ENCODE measurements around the gene FASTK.

Gene FASTK

DNA sequence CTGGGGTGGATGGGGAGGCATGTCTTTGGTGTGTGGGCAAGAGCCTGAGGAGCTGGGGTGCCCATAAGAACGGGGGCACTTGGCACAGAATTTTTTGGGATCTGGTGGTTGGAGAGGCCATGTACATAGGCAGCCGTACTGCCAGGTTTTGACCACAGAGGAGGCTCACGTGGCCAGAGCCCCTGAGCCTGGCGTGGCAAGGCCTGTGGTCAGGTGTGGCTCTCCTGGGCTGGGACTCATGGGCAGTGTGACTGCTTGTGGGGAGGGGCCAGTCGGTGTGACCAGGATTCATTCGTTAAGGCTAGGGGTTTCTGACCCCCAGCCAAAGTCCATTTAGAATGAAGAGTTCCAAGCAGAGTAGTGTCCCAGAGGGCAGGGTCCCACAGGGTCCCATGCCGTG lies 43.9 kb upstream of the FASTK start:
- Histone ChIP-seq H3K36me3 (ENCODE audit: insufficient read depth, low read length) (0 out of 2 replicates have a peak, but pooled peaks cover 5% of the 10 kb centered on the region), H3K27ac (ENCODE audit: low read depth, low read length) (no peak overlapping the region), H3K79me2 (ENCODE audit: control insufficient read depth, insufficient read depth, low read length, unreplicated experiment) (no peaks in the 10 kb centered on the region), H3K27me3 (ENCODE audit: insufficient read depth, low read length) (no peaks in the 10 kb centered on the region), H2AFZ (ENCODE audit: low read length, unreplicated experiment) (no peak overlapping the region), H3K4me1 (ENCODE audit: control insufficient read depth, insufficient read depth, low read length, unreplicated experiment) (no peaks in the 10 kb centered on the region), H3K4me3 (ENCODE audit: low read depth, low read length) (no peak overlapping the region)

DNA sequence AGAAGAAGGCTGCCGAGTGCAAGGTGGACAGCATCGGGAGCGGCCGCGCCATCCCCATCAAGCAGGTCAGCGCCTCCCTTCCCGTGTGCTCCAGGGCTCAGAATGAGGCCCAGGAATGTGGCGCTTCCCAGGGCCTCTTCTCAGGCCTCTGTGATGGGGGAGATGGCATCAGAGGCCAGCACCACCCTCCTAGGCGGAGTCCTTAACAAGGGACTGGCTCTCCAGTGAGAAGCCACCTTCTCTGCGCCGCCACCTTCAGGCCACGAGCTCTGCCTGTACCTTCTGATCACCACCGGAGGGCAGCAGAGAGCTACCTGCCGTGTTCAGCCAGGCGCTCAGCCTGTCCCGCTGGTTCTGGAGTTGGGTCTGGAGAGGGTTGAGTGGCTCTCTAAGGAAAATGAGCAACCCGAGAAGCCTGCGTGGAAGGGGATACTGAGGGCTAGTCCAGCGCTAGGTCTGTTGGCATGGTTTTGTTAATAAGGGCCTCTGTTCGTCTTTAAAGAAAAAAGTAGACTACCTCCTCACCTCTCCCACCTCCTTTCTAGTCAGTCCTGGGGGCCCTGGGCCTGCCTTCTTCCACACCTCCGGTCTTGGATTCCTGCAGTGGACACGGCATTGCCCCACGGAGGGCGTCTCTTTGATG lies 43.3 kb upstream of the FASTK start:
- H3K4me3 ChIP-seq (ENCODE audit: low read depth, low read length) = no peak overlapping the region
- H3K4me1 ChIP-seq (ENCODE audit: control insufficient read depth, insufficient read depth, low read length, unreplicated experiment) = no peaks in the 10 kb centered on the region
- no peaks in the 10 kb centered on the region for H3K79me2 ChIP-seq (ENCODE audit: control insufficient read depth, insufficient read depth, low read length, unreplicated experiment)
- H2AFZ ChIP-seq (ENCODE audit: low read length, unreplicated experiment) = no peak overlapping the region
- no peaks in the 10 kb centered on the region for H3K27me3 ChIP-seq (ENCODE audit: insufficient read depth, low read length)
- H3K27ac ChIP-seq (ENCODE audit: low read depth, low read length) = no peak overlapping the region
- H3K36me3 ChIP-seq (ENCODE audit: insufficient read depth, low read length) = 0 out of 2 replicates have a peak, but pooled peaks cover 5% of the 10 kb centered on the region

DNA sequence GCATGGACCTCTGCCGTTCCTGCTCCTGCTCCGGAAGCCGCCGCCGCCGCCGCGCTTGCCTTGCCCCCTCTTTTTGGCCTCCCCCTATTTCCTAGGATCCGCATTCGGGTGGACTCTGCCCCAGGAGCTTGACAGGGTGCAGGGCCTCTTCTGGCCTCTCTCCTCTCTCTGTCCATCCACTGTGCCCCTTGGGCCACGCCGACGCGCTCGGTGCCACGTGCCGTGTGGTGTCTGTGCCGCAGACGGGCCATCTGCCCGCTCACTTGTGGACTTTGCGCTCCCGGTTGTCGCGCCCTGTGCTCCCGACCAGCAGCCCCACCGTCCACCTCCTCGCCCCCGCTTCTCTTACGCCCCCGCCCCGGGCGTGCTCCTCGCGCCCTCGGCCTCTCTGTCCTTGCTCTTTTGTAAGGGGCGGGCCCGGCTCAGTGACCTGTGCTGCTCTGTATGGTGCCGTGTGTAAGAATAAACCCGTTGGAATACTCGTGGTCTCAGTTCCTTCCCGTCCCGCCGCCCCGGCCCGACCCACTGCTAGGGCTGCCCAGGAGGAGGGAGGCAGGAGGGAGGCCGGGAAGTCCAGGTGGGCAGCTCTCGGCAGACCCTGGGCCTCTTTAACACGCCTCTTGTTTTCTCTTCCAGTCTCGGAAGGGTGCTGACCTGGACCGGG lies 42.7 kb upstream of the FASTK start:
- Histone ChIP-seq H3K27me3 (ENCODE audit: insufficient read depth, low read length) (no peaks in the 10 kb centered on the region), H3K79me2 (ENCODE audit: control insufficient read depth, insufficient read depth, low read length, unreplicated experiment) (no peaks in the 10 kb centered on the region), H3K4me3 (ENCODE audit: low read depth, low read length) (no peak overlapping the region), H3K4me1 (ENCODE audit: control insufficient read depth, insufficient read depth, low read length, unreplicated experiment) (no peaks in the 10 kb centered on the region), H2AFZ (ENCODE audit: low read length, unreplicated experiment) (no peak overlapping the region), H3K36me3 (ENCODE audit: insufficient read depth, low read length) (0 out of 2 replicates have a peak, but pooled peaks cover 5% of the 10 kb centered on the region), H3K27ac (ENCODE audit: low read depth, low read length) (no peak overlapping the region)

DNA sequence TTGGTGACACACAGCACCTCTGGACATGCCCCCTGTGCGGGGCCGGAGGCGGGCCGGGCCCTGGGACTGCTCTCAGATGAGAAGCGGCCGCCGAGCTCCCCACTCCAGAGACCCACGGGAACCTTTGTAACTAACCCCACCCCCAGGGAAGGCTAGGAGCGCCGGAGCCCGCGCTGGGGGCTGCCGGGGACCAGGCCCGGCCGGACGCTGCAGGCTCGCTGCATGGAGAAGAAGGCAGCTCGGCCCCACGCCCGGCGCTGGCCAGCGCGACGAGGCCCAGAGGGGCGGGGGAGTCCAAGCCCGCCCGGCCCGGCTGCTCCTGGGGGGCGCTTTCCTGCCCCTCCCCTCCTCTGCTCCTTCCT lies 42.2 kb upstream of the FASTK start:
- Histone ChIP-seq H3K27me3 (ENCODE audit: insufficient read depth, low read length) (no peaks in the 10 kb centered on the region), H3K4me3 (ENCODE audit: low read depth, low read length) (no peak overlapping the region), H3K79me2 (ENCODE audit: control insufficient read depth, insufficient read depth, low read length, unreplicated experiment) (no peaks in the 10 kb centered on the region)

DNA sequence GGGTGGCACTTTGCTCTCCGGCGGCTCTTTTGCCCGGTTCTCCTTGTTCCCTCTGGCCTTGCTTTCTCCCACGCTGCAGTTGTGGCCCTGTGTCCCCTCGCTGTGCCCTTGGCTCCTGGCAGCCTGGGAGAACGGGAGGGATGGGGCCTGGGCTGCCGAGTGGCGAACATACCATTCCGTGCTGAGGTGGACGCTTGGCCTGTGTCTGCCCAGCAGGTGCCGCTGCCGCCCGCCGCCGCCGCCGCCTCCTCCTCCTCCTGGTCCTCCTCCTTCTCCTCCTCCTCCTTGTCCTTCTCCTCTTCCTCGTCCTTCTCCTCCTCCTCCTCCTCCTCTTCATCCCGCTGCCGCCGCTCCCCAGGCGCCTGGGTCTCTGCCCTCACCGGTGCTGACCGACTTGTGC lies 41.7 kb upstream of the FASTK start:
- H3K27ac ChIP-seq (ENCODE audit: low read depth, low read length) = no peak overlapping the region
- H3K79me2 ChIP-seq (ENCODE audit: control insufficient read depth, insufficient read depth, low read length, unreplicated experiment) = no peaks in the 10 kb centered on the region
- no peak overlapping the region for H2AFZ ChIP-seq (ENCODE audit: low read length, unreplicated experiment)
- no peaks in the 10 kb centered on the region for H3K4me1 ChIP-seq (ENCODE audit: control insufficient read depth, insufficient read depth, low read length, unreplicated experiment)
- H3K36me3 ChIP-seq (ENCODE audit: insufficient read depth, low read length) = 0 out of 2 replicates have a peak, but pooled peaks cover 5% of the 10 kb centered on the region
- no peaks in the 10 kb centered on the region for H3K27me3 ChIP-seq (ENCODE audit: insufficient read depth, low read length)
- no peak overlapping the region for H3K4me3 ChIP-seq (ENCODE audit: low read depth, low read length)

More for the DNA sequence above, 42.2 kb upstream of the FASTK start:
- Histone ChIP-seq H2AFZ (ENCODE audit: low read length, unreplicated experiment) (no peak overlapping the region), H3K4me1 (ENCODE audit: control insufficient read depth, insufficient read depth, low read length, unreplicated experiment) (no peaks in the 10 kb centered on the region), H3K27ac (ENCODE audit: low read depth, low read length) (no peak overlapping the region), H3K36me3 (ENCODE audit: insufficient read depth, low read length) (0 out of 2 replicates have a peak, but pooled peaks cover 5% of the 10 kb centered on the region)

DNA sequence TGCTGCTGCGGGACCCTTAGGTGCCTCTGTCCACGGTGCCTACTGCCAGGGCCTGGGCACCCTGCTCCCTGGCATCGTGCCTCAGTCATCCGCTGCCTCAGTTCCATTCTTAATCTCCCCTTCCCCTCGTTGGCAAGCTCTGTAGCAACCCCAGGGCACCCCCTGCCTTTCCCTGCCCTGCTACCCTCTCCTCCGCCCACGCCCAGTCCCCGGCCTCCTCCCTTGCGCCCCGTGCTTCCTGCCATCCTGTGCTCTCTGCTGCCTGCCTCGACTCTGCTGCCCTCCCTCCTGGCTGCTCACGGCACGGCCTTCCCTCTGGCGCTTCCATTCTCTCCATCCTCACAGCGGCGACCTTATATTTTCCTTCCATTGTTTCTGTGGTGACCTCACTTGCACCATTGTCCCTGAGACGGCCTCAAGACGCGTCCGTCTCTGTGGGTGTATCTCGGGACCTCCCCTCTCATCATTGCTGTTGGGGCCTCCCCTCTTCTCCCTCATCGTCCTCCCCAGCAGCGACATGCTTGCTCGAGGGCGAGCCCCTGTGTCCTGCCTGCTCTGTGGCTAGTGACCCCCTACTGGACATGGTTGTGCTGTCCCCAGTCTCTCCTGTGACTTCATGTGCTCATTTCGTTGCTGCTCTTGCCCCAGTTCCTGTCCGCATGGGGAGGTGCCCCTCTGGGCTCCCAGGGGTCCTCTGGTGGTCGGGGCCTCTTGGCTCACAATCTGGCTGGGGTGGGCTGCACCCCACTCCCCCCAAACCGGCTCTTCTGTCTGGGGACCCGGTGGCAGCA lies 41.0 kb upstream of the FASTK start:
- H3K36me3 ChIP-seq (ENCODE audit: insufficient read depth, low read length) = 0 out of 2 replicates have a peak, but pooled peaks cover 5% of the 10 kb centered on the region
- H3K27me3 ChIP-seq (ENCODE audit: insufficient read depth, low read length) = no peaks in the 10 kb centered on the region
- no peak overlapping the region for H3K27ac ChIP-seq (ENCODE audit: low read depth, low read length)
- H2AFZ ChIP-seq (ENCODE audit: low read length, unreplicated experiment) = no peak overlapping the region
- no peaks in the 10 kb centered on the region for H3K4me1 ChIP-seq (ENCODE audit: control insufficient read depth, insufficient read depth, low read length, unreplicated experiment)
- peaks cover 1% of the 10 kb centered on the region for H3K79me2 ChIP-seq (ENCODE audit: control insufficient read depth, insufficient read depth, low read length, unreplicated experiment)
- no peak overlapping the region for H3K4me3 ChIP-seq (ENCODE audit: low read depth, low read length)

DNA sequence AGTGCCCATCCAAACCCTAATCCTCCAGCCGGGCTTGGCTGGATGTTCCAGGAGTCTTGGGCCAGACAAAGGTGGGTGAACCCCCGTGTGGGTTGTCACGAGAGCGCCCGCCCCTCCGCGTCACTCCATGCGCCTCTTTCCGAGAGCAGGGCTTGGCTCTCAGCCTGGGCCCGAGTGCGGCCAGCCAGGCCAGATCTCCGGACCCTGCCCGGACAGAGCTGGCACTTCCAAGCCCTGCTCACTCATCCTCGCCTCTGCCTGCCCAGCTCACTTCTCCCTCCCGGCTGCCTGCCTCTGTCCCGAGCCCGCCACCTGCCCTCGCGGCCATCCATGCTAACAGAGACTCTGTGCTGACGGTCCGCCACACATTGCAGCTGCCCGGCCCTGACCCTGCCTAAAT lies 40.3 kb upstream of the FASTK start:
- 0 out of 2 replicates have a peak, but pooled peaks cover 5% of the 10 kb centered on the region for H3K36me3 ChIP-seq (ENCODE audit: insufficient read depth, low read length)
- H3K4me1 ChIP-seq (ENCODE audit: control insufficient read depth, insufficient read depth, low read length, unreplicated experiment) = no peaks in the 10 kb centered on the region
- no peak overlapping the region for H3K27ac ChIP-seq (ENCODE audit: low read depth, low read length)
- H3K4me3 ChIP-seq (ENCODE audit: low read depth, low read length) = no peak overlapping the region
- H3K27me3 ChIP-seq (ENCODE audit: insufficient read depth, low read length) = no peaks in the 10 kb centered on the region
- H2AFZ ChIP-seq (ENCODE audit: low read length, unreplicated experiment) = no peak overlapping the region
- peaks cover 7% of the 10 kb centered on the region for H3K79me2 ChIP-seq (ENCODE audit: control insufficient read depth, insufficient read depth, low read length, unreplicated experiment)

DNA sequence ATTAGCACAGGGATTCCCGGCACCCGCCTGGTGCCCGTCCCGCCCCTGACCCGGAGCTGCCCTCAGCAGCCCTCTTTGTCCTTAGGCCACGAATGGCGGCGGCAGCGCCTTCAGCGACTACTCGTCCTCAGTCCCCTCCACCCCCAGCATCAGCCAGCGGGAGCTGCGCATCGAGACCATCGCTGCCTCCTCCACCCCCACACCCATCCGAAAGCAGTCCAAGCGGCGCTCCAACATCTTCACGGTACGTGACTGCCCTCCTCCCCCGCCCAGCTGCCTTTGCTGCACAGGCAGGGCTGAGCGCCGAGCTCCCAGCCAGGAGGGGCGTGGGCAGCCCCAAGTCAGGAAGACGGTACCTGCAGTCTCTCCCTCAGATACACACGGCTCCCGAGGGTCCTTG lies 39.3 kb upstream of the FASTK start:
- Histone ChIP-seq H3K36me3 (ENCODE audit: insufficient read depth, low read length) (0 out of 2 replicates have a peak, but pooled peaks cover 5% of the 10 kb centered on the region), H3K79me2 (ENCODE audit: control insufficient read depth, insufficient read depth, low read length, unreplicated experiment) (peaks cover 12% of the 10 kb centered on the region), H3K27me3 (ENCODE audit: insufficient read depth, low read length) (no peaks in the 10 kb centered on the region), H3K4me1 (ENCODE audit: control insufficient read depth, insufficient read depth, low read length, unreplicated experiment) (no peaks in the 10 kb centered on the region), H3K4me3 (ENCODE audit: low read depth, low read length) (no peak overlapping the region), H3K27ac (ENCODE audit: low read depth, low read length) (no peak overlapping the region), H2AFZ (ENCODE audit: low read length, unreplicated experiment) (no peak overlapping the region)

DNA sequence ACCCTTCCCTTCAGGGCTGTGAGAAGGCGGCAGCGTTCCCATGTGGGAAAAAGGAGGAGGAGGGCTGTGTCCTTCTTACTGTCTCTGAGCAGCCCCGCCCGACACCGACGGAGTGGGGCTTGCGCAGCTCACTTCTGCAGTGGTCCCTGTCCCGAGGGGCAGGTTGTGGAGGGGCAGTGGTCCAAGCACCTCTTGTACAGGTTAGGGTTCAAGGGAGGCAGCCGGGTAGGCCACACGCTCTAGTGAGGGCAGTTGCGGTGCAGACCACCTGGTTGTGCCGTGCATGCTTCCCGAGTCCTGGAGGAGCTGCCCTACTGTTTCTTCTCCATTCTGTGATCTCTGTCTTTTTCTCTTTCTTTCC lies 38.4 kb upstream of the FASTK start:
- Histone ChIP-seq H3K79me2 (ENCODE audit: control insufficient read depth, insufficient read depth, low read length, unreplicated experiment) (peaks cover 16% of the 10 kb centered on the region), H3K27ac (ENCODE audit: low read depth, low read length) (no peak overlapping the region), H2AFZ (ENCODE audit: low read length, unreplicated experiment) (no peak overlapping the region), H3K36me3 (ENCODE audit: insufficient read depth, low read length) (no peaks in the 10 kb centered on the region), H3K27me3 (ENCODE audit: insufficient read depth, low read length) (no peaks in the 10 kb centered on the region), H3K4me1 (ENCODE audit: control insufficient read depth, insufficient read depth, low read length, unreplicated experiment) (peaks cover 4% of the 10 kb centered on the region), H3K4me3 (ENCODE audit: low read depth, low read length) (no peak overlapping the region)

DNA sequence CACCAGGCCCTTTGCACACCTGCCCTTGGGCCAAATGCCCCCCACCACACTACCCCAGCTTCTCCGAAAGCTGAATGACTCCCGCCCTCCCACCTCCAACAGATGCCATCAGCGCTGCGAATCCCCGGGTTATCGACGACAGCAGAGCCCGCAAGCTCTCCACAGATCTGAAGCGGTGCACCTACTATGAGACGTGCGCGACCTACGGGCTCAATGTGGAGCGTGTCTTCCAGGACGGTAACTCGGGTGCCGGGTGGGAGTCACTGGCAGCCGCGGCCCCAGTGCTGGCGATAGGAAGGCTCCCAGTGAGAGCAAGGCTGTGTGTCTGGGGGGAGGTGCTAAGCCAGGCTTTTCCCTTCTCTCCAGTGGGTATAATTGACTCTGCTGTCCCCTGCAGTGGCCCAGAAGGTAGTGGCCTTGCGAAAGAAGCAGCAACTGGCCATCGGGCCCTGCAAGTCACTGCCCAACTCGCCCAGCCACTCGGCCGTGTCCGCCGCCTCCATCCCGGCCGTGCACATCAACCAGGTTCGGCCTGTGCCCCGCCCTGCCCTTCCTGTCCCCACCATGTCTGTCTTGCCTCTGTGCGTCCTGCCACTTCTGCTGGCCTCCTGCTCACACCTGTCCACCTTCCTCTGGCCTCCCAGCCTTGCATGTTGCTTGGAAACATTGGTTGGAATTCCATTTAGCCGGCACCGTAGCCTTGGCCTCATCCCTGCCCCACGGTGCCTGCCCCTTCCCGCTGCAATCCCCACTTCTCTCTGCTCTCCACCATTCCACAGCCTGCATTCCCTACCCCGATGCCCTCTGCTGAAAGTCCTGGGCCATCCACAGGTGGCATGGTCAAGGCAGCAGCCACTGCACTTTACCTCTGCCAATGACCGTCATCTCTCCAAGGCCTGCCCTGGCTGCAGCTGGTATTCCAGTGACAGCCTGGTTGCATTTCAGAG lies 37.8 kb upstream of the FASTK start:
- H3K27ac ChIP-seq (ENCODE audit: low read depth, low read length) = no peak overlapping the region
- peaks cover 21% of the 10 kb centered on the region for H3K79me2 ChIP-seq (ENCODE audit: control insufficient read depth, insufficient read depth, low read length, unreplicated experiment)
- no peak overlapping the region for H3K4me3 ChIP-seq (ENCODE audit: low read depth, low read length)
- H3K36me3 ChIP-seq (ENCODE audit: insufficient read depth, low read length) = no peaks in the 10 kb centered on the region
- H3K27me3 ChIP-seq (ENCODE audit: insufficient read depth, low read length) = no peaks in the 10 kb centered on the region
- H2AFZ ChIP-seq (ENCODE audit: low read length, unreplicated experiment) = no peak overlapping the region
- H3K4me1 ChIP-seq (ENCODE audit: control insufficient read depth, insufficient read depth, low read length, unreplicated experiment) = peaks cover 11% of the 10 kb centered on the region
